ENCODE measurements around the gene HMGB3.
"Not testable (repeated sequence)": the region's sequence is repeated elsewhere in the genome, so short reads cannot be mapped to it uniquely, and the experiment has no call there.

Gene HMGB3

GRCh38 chrX:150982788-150983520 lies at the start of gene HMGB3:
Gene HMGB3 (plus strand): TSS chrX:150983335. CDS start chrX:150985600, 2,265 bp downstream.
- DNase-seq (ENCODE audit: low read depth, low spot score), result peak; percentile 88

GRCh38 chrX:150933945-150934350 lies 49.2 kb upstream of the HMGB3 start:
- DNase-seq (ENCODE audit: low read depth, low spot score), result no peak

GRCh38 chrX:150934453-150934852 lies 48.7 kb upstream of the HMGB3 start:
- DNase-seq (ENCODE audit: low read depth, low spot score), result peak; percentile 35

DNA sequence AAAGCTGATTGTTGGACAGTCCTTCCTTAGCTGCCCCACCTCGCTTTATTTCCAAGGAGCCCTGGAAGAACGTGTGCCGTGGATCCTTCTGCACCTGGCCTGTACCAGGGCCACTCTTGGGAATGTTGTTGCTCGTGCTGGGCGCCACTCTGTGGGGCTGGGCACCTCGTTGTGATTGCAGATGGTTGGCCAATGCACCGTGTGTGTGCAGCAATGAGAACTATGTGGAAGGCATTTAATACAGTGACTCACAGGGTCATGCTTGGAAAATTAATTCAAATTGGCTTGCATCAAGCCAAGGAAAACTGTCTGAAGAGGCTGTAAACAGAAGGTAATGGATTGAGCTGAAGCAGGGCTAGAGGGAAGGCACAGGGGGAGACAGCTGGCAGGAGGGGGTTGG lies 47.7 kb upstream of the HMGB3 start:
- DNase-seq (ENCODE audit: low read depth, low spot score), result no peak

GRCh38 chrX:150936556-150936955 lies 46.6 kb upstream of the HMGB3 start:
- DNase-seq (ENCODE audit: low read depth, low spot score), result no peak

DNA sequence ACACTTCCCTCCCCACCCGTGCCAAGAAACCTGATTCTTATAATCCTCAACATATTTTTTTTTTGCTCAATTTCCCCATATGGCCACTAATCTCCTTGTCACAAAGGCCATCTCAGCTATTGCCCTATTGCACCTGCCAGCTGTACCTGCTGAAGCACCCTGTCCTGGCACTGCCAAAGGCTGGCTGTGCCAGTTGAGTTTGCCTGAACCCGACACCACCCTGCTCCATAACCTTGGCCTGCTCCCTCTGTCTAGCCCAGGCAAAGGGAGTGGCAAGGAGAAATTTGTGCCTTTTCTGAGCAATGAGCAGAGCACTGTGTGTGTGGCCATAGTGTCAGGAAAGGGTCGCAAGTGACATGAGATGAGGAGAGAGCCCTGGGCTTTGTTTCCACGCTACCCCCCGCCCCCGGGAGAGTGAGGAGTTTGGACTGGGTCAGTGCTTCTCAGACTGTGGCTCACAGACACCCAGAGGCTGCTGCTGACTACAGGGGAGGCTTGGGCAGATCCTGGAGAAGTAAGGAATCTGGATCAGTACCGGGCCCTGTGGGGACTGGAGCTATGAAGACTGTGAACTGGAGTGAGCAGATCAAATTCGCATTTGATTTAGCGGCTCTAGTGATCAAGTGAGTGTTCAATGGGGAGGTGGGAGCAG lies 42.2 kb upstream of the HMGB3 start:
- DNase-seq (ENCODE audit: low read depth, low spot score), result no peak

DNA sequence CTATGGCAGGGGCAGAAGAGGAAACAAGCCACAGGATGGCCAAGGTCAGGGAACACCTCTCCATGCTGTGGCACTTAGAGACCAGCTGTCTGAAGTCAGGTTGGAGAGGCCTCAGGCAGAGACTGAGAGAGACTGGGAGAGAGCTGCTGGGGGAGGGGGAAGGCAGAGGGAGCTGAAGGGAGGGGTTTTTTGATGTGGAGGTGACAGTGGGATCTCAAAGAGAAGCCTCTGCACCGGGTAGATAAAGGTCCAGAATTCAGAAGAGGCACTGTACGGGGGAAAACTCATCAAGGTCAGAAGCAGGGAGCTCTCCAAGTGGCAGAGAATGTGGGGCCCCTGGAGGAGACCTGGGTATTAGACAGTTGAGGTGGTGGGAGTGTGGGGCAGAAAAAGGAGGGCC lies 41.6 kb upstream of the HMGB3 start:
- no peak for DNase-seq (ENCODE audit: low read depth, low spot score)

- DNase-seq (ENCODE audit: low read depth, low spot score), result no peak
These were observed 40.1 kb upstream of the HMGB3 start for GRCh38 chrX:150942942-150943594.

- no peak for DNase-seq (ENCODE audit: low read depth, low spot score)
These were observed 38.9 kb upstream of the HMGB3 start for GRCh38 chrX:150944233-150944632.

- DNase-seq (ENCODE audit: low read depth, low spot score), result no peak
These were observed 28.2 kb upstream of the HMGB3 start for GRCh38 chrX:150954951-150955350.

DNA sequence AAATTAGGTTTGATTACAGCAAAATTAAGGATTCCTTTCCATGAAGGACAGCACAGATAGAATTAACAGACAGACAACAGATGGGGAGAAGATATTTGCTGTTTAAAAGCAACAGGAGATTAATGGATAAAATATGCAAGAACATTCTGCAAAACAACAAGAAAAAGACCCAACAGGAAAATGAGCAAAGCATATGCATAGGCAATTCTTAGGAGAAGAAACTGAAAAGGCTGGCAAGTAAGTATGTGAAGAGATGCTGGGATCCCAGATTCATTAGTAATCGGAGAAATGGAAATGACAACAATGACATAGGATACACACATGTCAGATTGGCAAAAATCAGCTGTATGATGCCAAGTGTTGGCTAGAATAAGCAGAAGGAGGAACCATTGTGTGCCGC lies 27.5 kb upstream of the HMGB3 start:
- no peak for DNase-seq (ENCODE audit: low read depth, low spot score)

DNA sequence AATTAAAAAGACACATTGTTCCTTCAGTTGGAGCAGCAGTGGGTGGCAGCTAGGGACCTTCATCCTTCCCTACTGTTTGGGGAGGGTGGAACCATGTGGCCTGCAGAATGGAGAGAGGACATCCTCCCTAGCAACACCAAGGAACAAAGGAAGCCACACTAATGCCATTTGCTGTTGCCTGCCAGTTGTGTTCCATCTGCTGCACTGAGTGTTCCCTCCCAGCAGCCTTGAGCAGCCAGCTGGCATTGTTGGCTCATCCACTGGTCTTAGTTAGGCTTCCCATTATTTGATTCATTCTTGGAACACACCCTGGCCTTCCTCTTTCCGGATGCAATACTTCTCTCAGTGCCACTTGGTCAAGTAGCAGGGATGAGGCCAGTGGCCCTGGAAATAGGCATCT lies 25.0 kb upstream of the HMGB3 start:
- no peak for DNase-seq (ENCODE audit: low read depth, low spot score)

DNA sequence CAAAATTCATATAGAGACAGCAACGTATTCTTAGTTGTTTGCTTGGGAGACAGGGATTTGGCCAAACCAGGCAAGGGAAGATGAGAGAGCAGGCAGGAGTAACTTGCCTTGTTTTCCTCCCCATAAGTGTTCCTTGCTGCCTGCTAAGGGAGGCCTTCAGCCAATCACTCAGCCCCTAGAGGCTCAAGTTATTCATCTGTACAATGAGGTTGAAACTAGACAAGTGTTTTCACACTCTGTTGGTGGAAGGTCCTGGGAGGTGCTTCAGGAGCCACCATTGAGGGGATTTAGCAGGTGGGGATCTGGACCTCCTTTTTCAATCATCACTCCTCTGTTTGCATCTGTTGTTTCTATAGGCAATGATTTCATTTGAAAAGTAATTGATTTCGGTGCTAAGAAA lies 23.6 kb upstream of the HMGB3 start:
- DNase-seq (ENCODE audit: low read depth, low spot score), result no peak

GRCh38 chrX:150961631-150962030 lies 21.5 kb upstream of the HMGB3 start:
- DNase-seq (ENCODE audit: low read depth, low spot score), result no peak

DNA sequence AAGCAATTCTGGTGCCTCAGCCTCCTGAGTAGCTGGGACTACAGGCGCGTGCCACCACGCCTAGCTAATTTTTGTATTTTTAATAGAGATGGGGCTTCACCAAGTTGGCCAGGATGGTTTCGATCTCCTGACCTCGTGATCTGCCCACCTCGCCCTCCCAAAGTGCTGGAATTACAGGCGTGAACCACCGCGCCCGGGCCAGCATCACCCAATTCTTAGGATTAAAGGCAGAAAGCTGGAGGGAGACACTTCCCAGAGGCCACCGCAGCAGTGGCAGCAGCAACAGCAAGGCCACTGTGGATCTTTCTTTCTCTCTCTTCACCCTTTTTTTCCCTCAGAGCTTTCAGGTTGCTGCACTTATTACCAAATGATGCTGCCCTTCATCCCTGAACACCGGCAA lies 18.7 kb upstream of the HMGB3 start:
- DNase-seq (ENCODE audit: low read depth, low spot score), result not testable (repeated sequence)

DNA sequence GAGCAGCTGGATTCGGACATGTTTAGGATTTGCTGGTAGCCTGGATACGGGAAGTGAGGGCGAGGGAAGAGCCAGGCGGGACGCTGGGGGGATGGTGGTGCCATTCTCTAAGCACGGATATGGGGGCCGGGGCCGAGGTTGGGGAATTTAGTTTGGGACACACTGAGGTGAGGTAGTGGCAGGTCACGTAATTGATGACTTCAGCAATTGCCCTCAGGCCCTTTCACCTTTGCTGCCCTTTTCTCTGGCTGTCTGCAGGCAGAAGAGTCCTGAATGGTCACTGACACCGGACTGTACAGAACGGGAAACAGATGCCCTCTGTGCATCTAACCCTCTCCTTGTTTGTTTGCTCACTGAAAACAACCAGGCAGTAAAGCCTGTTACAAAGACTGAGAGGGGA lies 16.9 kb upstream of the HMGB3 start:
- no peak for DNase-seq (ENCODE audit: low read depth, low spot score)

GRCh38 chrX:150966742-150967141 lies 16.4 kb upstream of the HMGB3 start:
- DNase-seq (ENCODE audit: low read depth, low spot score), result no peak

- no peak for DNase-seq (ENCODE audit: low read depth, low spot score)
These were observed 15.3 kb upstream of the HMGB3 start for GRCh38 chrX:150967786-150968185.

DNA sequence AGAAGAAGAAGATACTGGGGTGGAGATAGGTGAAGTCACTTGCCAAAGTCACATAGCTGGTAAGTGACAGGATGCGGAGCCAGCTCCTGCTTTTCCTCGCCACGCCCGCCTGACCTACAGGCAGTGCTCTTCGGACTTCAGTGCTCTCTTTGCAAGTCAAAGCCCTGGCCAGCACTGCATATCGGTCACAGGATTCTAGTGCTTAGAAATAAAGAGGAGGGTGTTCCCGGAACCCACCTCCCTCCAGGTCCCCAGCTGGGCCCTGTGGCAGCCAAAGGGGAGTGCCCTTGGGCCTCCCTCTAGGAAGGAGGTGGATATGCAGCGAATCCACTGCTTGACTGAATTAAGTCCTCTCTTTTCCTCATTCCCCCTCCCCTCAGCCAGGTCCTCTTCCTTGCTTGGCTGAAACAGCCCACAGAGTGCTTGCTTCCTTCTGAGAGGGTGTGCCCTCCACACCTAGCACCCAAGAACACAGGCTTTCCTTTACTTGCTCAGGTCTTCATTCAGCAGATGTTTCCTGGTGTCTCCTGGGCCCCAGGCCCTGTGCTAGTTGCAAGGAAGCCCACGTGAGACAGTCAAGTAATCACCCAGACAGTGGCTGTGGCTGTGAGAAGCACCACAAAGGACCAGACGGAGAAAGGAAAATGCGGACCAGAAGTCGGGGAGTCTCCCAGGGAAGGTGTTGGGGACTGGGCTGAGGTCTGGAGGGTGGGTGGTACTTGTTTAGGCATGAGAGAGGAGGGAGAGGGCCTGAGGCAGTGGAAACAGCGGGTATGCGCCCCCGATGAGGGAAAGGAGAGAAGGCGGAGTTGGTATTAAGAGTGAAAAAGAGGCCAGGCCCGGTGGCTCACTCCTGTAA lies 14.0 kb upstream of the HMGB3 start:
- no peak for DNase-seq (ENCODE audit: low read depth, low spot score)

- no peak for DNase-seq (ENCODE audit: low read depth, low spot score)
These were observed 10.7 kb upstream of the HMGB3 start for GRCh38 chrX:150972450-150972849.

GRCh38 chrX:150975655-150976390 lies 7.3 kb upstream of the HMGB3 start:
- no peak for DNase-seq (ENCODE audit: low read depth, low spot score)

Data from iPS DF 19.7 (cell line).